ENCODE data around the gene CHRD.

The CHRD gene

DNA sequence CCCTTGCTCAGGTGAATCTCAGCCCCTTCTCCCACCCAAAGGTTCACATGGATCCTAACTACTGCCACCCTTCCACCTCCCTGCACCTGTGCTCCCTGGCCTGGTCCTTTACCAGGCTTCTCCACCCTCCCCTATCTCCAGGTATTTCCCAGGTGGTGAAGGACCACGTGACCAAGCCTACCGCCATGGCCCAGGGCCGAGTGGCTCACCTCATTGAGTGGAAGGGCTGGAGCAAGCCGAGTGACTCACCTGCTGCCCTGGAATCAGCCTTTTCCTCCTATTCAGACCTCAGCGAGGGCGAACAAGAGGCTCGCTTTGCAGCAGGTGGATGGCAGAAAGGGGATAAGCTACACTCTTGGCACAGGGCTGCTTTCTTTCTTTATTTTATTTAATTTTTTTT is 37.9 kb upstream of the CHRD start:
- no peak for DNase-seq (ENCODE audit: insufficient read length, low spot score)
- TF ChIP-seq, protein P1, sequence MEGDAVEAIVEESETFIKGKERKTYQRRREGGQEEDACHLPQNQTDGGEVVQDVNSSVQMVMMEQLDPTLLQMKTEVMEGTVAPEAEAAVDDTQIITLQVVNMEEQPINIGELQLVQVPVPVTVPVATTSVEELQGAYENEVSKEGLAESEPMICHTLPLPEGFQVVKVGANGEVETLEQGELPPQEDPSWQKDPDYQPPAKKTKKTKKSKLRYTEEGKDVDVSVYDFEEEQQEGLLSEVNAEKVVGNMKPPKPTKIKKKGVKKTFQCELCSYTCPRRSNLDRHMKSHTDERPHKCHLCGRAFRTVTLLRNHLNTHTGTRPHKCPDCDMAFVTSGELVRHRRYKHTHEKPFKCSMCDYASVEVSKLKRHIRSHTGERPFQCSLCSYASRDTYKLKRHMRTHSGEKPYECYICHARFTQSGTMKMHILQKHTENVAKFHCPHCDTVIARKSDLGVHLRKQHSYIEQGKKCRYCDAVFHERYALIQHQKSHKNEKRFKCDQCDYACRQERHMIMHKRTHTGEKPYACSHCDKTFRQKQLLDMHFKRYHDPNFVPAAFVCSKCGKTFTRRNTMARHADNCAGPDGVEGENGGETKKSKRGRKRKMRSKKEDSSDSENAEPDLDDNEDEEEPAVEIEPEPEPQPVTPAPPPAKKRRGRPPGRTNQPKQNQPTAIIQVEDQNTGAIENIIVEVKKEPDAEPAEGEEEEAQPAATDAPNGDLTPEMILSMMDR (IDR thresholded peaks at IDR 0.05; ENCODE audit: insufficient read depth, missing control alignments): no peak
- FAIRE-seq: no peak

DNA sequence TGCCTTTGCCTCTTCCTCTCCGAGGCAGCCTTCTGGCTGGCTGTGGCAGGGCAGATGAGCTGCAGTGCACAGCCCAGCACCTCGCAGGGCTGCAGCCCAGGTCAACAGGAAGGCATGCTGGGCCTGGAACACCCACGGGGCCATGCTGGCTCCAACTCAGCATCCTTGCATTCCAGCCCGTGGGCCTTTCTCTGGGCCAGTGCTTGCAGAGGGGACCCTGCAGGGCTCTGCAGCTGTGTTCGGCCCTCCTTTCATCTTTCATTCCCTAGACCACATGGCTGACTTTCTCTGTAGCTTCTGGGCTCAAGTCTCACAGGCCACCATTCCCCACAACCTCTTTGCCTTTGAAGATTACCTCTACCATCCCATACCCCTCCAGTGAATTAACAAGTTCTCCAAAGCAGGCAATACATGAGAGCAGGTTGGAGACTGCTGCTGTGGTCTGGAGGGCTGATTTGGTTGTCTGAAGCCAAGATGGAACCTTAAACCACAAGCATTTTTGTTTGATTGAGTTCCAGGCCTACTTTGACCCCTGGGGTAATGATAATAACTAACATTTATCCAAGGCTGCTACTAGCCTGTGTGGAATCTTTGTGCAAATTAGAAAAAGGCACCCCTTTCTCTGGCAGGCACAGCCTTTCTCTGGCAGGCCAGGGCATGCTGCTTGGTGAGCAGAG is 36.5 kb upstream of the CHRD start:
- FAIRE-seq (no peak), DNase-seq (ENCODE audit: insufficient read length, low spot score) (no peak)
- TF ChIP-seq, protein P1 (IDR thresholded peaks at IDR 0.05; ENCODE audit: insufficient read depth, missing control alignments): no peak

DNA sequence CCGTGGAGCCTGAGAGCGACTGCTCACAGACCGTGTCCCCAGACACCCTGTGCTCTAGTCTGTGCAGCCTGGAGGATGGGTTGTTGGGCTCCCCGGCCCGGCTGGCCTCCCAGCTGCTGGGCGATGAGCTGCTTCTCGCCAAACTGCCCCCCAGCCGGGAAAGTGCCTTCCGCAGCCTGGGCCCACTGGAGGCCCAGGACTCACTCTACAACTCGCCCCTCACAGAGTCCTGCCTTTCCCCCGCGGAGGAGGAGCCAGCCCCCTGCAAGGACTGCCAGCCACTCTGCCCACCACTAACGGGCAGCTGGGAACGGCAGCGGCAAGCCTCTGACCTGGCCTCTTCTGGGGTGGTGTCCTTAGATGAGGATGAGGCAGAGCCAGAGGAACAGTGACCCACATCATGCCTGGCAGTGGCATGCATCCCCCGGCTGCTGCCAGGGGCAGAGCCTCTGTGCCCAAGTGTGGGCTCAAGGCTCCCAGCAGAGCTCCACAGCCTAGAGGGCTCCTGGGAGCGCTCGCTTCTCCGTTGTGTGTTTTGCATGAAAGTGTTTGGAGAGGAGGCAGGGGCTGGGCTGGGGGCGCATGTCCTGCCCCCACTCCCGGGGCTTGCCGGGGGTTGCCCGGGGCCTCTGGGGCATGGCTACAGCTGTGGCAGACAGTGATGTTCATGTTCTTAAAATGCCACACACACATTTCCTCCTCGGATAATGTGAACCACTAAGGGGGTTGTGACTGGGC is 35.1 kb upstream of the CHRD start:
- FAIRE-seq (no peak), DNase-seq (ENCODE audit: insufficient read length, low spot score) (no peak)
- TF ChIP-seq, protein P1 (IDR thresholded peaks at IDR 0.05; ENCODE audit: insufficient read depth, missing control alignments): no peak

DNA sequence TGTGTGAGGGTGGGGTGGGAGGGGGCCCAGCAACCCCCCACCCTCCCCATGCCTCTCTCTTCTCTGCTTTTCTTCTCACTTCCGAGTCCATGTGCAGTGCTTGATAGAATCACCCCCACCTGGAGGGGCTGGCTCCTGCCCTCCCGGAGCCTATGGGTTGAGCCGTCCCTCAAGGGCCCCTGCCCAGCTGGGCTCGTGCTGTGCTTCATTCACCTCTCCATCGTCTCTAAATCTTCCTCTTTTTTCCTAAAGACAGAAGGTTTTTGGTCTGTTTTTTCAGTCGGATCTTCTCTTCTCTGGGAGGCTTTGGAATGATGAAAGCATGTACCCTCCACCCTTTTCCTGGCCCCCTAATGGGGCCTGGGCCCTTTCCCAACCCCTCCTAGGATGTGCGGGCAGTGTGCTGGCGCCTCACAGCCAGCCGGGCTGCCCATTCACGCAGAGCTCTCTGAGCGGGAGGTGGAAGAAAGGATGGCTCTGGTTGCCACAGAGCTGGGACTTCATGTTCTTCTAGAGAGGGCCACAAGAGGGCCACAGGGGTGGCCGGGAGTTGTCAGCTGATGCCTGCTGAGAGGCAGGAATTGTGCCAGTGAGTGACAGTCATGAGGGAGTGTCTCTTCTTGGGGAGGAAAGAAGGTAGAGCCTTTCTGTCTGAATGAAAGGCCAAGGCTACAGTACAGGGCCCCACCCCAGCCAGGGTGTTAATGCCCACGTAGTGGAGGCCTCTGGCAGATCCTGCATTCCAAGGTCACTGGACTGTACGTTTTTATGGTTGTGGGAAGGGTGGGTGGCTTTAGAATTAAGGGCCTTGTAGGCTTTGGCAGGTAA is 34.3 kb upstream of the CHRD start:
- TF ChIP-seq, protein P1 (IDR thresholded peaks at IDR 0.05; ENCODE audit: insufficient read depth, missing control alignments): peak; percentile 31
- DNase-seq (ENCODE audit: insufficient read length, low spot score) (no peak), FAIRE-seq (no peak)

DNA sequence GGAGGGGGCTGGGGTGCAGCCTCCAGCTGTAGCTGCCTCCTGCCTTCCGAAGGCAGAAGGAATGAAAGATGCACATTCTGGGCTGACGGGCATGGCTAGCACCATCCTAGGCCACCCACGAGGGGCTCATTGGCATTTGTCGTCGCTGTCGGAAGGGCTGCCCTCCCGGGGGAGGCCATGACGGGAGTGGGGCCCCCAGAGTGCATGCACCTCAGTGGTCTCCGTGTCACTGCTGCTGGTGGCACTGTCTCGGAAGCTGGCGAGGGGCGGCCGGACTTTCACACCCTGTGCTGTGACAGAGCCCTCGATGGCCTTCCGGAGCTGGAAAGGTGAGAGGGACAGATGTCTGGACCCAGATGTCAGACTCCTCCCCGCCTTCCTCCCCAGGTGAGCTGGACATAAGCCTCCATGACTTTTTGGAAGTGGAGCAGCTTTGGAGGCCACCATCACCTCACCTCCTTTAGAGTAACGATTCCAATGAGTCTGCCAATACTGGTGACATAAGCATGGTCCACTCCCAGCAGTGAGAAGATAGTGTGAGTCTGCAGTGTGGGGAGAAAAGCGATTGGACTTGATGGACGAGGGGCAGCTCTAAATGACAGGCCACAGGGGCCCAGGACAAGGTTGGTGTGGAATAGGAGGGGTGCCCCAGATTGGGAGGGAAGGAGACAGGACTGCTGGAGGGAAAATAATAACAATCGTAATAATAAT is 33.2 kb upstream of the CHRD start:
- TF ChIP-seq, protein P1 (IDR thresholded peaks at IDR 0.05; ENCODE audit: insufficient read depth, missing control alignments): no peak
- DNase-seq (ENCODE audit: insufficient read length, low spot score) (no peak), FAIRE-seq (no peak)

DNA sequence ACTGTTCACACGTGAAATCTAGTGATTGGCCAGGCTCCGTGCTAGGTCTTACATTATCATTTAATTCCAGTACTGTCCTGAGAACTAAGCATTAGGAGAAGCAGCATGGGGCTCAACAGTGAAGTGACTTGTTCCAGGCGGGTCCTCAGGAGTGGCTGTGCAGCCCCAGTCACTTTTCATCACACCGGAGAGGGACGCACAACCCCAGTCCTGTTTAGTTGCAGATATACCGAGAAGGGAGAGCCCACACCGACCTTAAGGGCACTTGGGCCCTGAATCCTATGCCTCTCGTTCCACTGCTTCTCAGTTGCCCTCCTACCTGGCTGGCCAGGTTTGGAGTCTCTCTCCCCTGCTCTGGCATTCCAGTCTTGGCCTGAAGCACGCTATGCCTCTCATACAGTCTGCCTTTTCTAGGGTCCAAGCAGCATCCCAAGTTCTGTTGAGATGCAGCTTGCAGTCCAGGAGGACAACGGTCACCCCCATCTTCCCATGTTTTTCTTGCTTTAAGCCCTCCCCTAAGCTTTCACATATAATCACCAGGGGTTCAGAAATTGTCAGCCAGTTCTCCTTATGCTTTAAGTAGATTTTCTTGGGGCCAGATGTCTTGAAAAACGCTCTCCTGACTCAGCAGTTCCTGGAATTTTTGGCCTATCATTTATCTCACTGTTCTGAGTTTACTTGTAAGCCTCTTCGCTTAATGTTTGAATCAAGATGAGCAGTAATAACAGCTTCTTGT is 32.4 kb upstream of the CHRD start:
- FAIRE-seq (peak; percentile 90), DNase-seq (ENCODE audit: insufficient read length, low spot score) (peak; percentile 78)
- TF ChIP-seq, protein P1 (IDR thresholded peaks at IDR 0.05; ENCODE audit: insufficient read depth, missing control alignments): no peak

Measured in D721Med (cell line).